GM13977 (cell line): ENCODE measurements around the gene RAB3IL1.

Source experiments
- DNase-seq: peaks from one replicate; pipeline ENCODE4 v3.0.0; 2012; ENCODE audit warnings: low spot score
- in situ Hi-C: fragments of 300-500 bp; cut with MboI; formaldehyde crosslinking; loops from one replicate; pipeline ENCODE4 v1.12.0; 2022; ENCODE audit warnings: low sequenced_read_pairs, low pct_unique_long_range_greater_than_20kb, mixed read lengths, inconsistent platforms; ENCODE audit not compliant: unreplicated experiment
- TF ChIP-seq, protein P1 (sequence below): IDR thresholded peaks from 2 replicates; pipeline ENCODE4 v1.5.1; 2012; ENCODE audit warnings: mild to moderate bottlenecking, control low read depth; ENCODE audit not compliant: insufficient read depth; ENCODE audit errors: extremely low read depth, missing control alignments

RAB3IL1 gene

DNA sequence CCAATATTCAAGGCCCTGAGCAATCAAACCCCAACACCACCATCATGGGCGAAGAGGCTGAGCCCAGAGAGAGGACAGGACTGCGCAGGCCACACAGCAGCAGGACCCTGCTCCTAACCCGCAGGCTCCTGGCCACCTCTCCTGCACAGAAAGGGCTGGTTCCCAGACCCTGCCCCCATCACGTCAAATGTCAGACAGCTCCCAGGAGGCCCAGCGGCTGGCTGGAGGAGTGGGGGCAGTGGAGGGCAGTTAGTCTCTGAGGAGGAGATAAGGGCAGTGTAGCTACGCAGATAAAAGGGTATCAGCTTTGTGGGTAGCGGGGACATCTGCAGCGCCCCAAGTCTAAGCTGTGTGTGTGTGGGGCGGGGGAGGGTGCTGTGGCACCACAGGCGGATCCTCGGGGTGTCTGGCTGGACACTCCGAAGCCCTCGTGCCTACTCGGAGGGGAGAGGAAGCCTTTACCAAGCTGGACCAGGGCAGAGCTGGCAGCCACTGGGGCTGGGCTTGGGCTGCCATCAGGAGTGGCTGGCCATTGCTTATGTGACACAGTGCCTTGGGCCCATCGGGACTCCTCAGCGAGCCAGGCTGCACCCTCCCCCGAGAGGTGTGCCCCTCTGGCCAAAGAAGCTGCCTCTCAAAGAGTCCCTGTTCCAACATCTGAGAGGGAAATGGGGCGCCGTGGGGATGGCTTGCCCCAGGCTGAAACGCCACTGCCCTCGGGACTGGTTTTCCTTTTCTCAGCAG lies 47.5 kb downstream of the RAB3IL1 start:
- TF ChIP-seq, protein P1, sequence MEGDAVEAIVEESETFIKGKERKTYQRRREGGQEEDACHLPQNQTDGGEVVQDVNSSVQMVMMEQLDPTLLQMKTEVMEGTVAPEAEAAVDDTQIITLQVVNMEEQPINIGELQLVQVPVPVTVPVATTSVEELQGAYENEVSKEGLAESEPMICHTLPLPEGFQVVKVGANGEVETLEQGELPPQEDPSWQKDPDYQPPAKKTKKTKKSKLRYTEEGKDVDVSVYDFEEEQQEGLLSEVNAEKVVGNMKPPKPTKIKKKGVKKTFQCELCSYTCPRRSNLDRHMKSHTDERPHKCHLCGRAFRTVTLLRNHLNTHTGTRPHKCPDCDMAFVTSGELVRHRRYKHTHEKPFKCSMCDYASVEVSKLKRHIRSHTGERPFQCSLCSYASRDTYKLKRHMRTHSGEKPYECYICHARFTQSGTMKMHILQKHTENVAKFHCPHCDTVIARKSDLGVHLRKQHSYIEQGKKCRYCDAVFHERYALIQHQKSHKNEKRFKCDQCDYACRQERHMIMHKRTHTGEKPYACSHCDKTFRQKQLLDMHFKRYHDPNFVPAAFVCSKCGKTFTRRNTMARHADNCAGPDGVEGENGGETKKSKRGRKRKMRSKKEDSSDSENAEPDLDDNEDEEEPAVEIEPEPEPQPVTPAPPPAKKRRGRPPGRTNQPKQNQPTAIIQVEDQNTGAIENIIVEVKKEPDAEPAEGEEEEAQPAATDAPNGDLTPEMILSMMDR: no peak
- in situ Hi-C loops: no loop called here
- DNase-seq: no peak

DNA sequence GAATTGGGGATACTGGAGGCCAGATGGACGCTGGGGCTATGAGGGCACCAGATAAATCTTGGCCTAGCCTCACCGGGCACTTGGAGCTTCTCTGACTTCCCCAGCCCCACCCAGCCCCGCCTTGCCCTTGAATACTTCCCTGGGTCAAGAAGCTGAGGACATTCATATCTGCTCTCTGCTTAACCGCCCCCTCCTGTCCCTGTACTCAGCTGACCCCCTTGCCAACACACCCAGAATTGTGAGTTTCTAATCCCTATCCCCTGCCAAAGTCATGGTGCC lies 48.0 kb downstream of the RAB3IL1 start:
- in situ Hi-C loops: no loop called here
- TF ChIP-seq, protein P1: no peak
- DNase-seq: no peak

DNA sequence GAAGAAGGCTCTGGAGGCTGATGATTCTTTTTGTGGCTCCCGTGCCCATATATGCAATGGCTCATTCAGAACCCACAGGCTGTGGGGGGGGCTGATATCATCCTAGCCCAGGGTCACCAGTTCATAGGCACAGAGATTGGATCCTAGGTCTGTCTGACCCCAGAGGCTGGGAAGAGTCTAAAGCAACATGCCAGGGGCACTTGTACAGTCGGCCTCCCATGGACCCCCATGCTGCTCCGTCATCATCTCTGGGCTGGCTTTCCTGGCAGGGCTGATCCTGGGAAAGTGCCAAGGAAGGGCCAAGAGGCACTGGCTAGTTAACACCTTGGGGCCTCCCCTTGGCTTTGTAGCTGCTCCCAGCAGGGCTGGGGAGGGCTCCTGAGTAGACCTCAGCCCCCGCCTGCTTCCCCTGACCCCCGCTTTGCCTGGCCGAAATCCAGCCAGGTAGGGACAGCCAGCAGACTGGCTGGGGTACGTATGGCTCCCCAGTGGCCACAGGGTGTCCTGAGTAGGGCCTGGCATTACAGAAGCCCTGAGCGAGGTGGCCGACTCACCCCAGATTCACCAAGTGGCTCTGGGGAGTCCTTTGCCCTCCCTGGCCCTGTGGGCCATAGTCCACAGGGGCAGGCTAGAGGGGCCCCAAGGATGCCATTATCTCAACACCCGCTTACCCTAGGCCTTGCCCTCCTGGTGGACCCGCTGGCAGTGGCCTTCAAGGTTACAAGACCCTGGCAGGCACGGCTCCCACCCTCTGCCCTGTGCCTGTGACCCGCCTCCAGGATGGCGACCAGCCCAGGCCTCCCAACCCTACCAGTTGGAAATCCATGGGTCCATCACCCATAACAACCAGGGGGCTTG lies 48.6 kb downstream of the RAB3IL1 start:
- no peak for DNase-seq
- TF ChIP-seq, protein P1: no peak
- in situ Hi-C loops: no loop called here

DNA sequence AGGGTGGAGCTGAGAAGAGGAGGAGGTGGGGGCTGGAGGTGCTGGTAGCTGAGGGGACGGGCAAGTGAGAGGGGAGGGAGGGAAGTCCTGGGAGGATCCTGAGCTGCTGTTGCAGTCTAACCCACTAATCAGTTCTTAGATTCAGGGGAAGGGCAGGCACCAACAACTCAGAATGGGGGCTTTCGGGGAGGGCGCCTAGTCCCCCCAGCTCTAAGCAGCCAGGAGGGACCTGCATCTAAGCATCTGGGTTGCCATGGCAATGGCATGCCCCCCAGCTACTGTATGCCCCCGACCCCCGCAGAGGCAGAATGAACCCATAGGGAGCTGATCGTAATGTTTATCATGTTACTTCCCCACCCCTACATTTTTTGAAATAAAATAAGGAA lies 50.4 kb downstream of the RAB3IL1 start:
- TF ChIP-seq, protein P1: no peak
- DNase-seq: no peak
- in situ Hi-C loops: no loop called here

DNA sequence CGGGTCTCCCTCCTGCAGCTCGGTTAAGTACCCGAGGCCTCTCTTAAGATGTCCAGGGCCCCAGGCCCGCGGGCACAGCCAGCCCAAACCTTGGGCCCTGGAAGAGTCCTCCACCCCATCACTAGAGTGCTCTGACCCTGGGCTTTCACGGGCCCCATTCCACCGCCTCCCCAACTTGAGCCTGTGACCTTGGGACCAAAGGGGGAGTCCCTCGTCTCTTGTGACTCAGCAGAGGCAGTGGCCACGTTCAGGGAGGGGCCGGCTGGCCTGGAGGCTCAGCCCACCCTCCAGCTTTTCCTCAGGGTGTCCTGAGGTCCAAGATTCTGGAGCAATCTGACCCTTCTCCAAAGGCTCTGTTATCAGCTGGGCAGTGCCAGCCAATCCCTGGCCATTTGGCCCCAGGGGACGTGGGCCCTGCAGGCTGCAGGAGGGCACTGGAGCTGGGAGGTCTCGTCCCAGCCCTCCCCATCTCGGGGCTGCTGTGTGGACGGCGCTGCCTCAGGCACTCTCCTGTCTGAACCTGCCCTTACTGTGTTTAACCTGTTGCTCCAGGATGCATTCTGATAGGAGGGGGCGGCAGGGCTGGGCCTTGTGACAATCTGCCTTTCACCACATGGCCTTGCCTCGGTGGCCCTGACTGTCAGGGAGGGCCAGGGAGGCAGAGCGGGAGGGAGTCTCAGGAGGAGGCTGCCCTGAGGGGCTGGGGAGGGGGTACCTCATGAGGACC lies 51.0 kb downstream of the RAB3IL1 start:
- no peak for DNase-seq
- in situ Hi-C loops: no loop called here
- TF ChIP-seq, protein P1: no peak

DNA sequence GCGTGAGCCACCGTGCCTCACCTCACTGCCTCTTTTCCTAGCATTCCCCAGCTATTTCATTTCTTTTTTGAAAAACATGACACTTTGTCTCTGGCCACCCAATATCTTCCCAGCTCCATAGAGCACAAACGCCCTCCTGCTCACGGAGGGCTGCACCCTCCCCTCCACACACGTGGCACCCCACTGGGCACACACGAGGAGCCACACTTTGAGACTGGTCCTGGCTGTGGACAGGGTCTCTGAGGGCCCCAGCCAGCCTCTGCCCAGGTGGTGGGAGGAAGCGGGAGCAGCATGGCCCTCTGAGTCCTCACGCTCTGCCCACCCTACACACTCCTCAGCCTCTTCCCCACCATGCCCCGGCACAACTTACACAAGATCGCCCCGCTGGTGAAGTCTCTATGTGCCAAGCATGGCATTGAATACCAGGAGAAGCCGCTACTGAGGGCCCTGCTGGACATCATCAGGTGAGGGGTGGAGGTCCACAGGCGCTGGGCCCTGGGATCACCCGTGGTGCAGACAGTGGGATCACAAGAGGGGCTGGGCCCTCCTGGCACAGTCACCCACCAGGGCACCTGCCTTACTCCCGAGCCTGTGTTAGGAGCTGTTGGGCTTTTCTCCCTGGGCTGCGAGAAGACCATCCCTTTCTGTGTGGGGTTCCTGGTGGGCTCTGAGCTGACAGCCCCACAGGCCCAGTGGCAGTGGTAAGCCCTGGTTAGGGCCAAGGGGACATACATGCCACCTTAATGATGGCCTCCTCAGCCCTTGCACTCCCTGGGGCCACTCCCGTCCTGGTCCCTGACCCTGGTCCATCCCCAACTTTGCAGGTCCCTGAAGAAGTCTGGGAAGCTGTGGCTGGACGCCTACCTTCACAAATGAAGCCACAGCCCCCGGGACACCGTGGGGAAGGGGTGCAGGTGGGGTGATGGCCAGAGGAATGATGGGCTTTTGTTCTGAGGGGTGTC lies 52.3 kb downstream of the RAB3IL1 start:
- DNase-seq: no peak
- in situ Hi-C loops: no loop called here
- TF ChIP-seq, protein P1: no peak
